A549 (cell line): ENCODE data around the gene C6orf52. TPM values are rescaled to one million over a fixed set of nuclear protein-coding genes. Genes with fewer than 3 reads are reported as not detected.
"Not testable (repeated sequence)": the region's sequence is repeated elsewhere in the genome, so short reads cannot be mapped to it uniquely, and the experiment has no call there.

Source experiments
- ATAC-seq, 2 experiments: fragments of 200-7000 bp in 1 of 2; fragments of >200 bp in 1 of 2; cut with Nextera tagmentation in 1 of 2; cut with Tn5 transposase in 1 of 2; 3 replicates each; pipeline versions ENCODE4 v1.8.0 to v1.9.1; 2018 to 2020; ENCODE audit warnings: mild to moderate bottlenecking in 1 of 2, moderate library complexity in 1 of 2
- CTCF ChIA-PET: fragments of 300-600 bp; sonication (Branson Sonifier 250); formaldehyde crosslinking; extraction: SDS; loops from one replicate; lab custom pipeline; 2021; ENCODE audit warnings: antibody characterized with exemption, inconsistent platforms; lab: Yijun Ruan, JAX
- POLR2A ChIA-PET: fragments of 350-600 bp; formaldehyde crosslinking; extraction: SDS; loops from one replicate; lab custom pipeline; 2021; ENCODE audit warnings: antibody characterized with exemption, inconsistent platforms; lab: Yijun Ruan, JAX
- DNase-seq, 2 experiments: peaks; one replicate each; pipeline versions ENCODE4 v3.0.0 to v3.0.0-alpha.2; 2011 to 2016; ENCODE audit warnings: low read depth in 1 of 2, low spot score in 1 of 2
- FAIRE-seq: peaks from 2 replicates; lab custom pipeline; 2011; peaks lifted over from hg19 to GRCh38; lab: Jason Lieb, UNC
- H3K27ac ChIP-seq, 2 experiments: fragments of >200 bp; sonication (Bioruptor Twin); formaldehyde crosslinking; 3 replicates each; pipeline ENCODE4 v1.5.1; 2016 to 2017
- H3K4me1 ChIP-seq: fragments of >200 bp; sonication (Bioruptor Twin); formaldehyde crosslinking; 3 replicates; pipeline ENCODE4 v1.6.1; 2016
- H3K4me2 ChIP-seq: fragments of >200 bp; sonication (Bioruptor Twin); formaldehyde crosslinking; 3 replicates; pipeline ENCODE4 v1.6.1; 2016
- H3K4me3 ChIP-seq: fragments of >200 bp; sonication (Bioruptor Twin); formaldehyde crosslinking; 3 replicates; pipeline ENCODE4 v1.5.1; 2016
- H3K9me3 ChIP-seq: fragments of >200 bp; sonication (Bioruptor Twin); formaldehyde crosslinking; 3 replicates; pipeline ENCODE4 v1.6.1; 2016
- BHLHE40 ChIP-seq: IDR thresholded peaks from 2 replicates; pipeline ENCODE4 v1.6.1; 2012; ENCODE audit warnings: low read depth, low read length, inconsistent platforms
- CHD4 ChIP-seq: fragments of 200-600 bp; sonication (generic); IDR thresholded peaks from 2 replicates; pipeline ENCODE4 v1.6.1; 2016; ENCODE audit warnings: antibody characterized with exemption, mild to moderate bottlenecking, borderline replicate concordance
- FOXS1 ChIP-seq: fragments of 250-450 bp; sonication (Bioruptor Pico); IDR thresholded peaks from 2 replicates; pipeline ENCODE4 v1.5.0; 2020; ENCODE audit warnings: mild to moderate bottlenecking, moderate library complexity
- MAZ ChIP-seq: fragments of 150-350 bp; IDR thresholded peaks from 2 replicates; pipeline ENCODE4 v1.6.1; 2014; ENCODE audit warnings: antibody characterized with exemption, low read depth, low read length, borderline replicate concordance
- NPAS2 ChIP-seq: fragments of 250-450 bp; sonication (Bioruptor Pico); IDR thresholded peaks from 2 replicates; pipeline ENCODE4 v1.8.0; 2022; ENCODE audit warnings: mild to moderate bottlenecking, moderate library complexity, borderline replicate concordance
- NR3C1 ChIP-seq: fragments of >200 bp; sonication (Bioruptor Twin); formaldehyde crosslinking; IDR thresholded peaks from 3 replicates; pipeline ENCODE4 v1.6.1; 2017
- RCOR1 ChIP-seq: fragments of 150-350 bp; IDR thresholded peaks from 2 replicates; pipeline ENCODE4 v1.6.1; 2014; ENCODE audit warnings: antibody characterized with exemption, low read length, low read depth
- RNF2 ChIP-seq: fragments of 200-600 bp; sonication (generic); IDR thresholded peaks from 2 replicates; pipeline ENCODE4 v1.6.1; 2016; ENCODE audit warnings: low read depth, mild to moderate bottlenecking, antibody characterized with exemption, moderate library complexity, borderline replicate concordance
- WGBS: methylation state at CpG from one replicate; pipeline ENCODE4 v1.1.6; 2017; ENCODE audit errors: missing lambda C conversion rate; 5-methylcytosine and 5-hydroxymethylcytosine counted together
- polyA plus RNA-seq, 4 experiments: library from polyadenylated mRNA; depleted of rRNA in 3 of 4; stranded (reverse); fragments of >200 nt; fragmentation: RNase III in 1 of 4; extraction: RNeasy Plus Mini Kit Qiagen cat#74134 plus additional on column Dnase treatment in 1 of 4; gene quantifications; 2 replicates in 3 of 4; 3 replicates in 1 of 4; pipeline ENCODE4 v1.2.3, GENCODE V29; 2011 to 2017
- TF ChIP-seq, protein P1 (sequence below): IDR thresholded peaks from 2 replicates; pipeline ENCODE4 v1.6.1; 2012; ENCODE audit warnings: low read depth, borderline replicate concordance
- TF ChIP-seq, protein P2 (sequence below): fragments of 450-650 bp; IDR thresholded peaks from 2 replicates; pipeline ENCODE4 v1.6.1; 2014; ENCODE audit warnings: antibody characterized with exemption
- TF ChIP-seq, protein P3 (sequence below): fragments of 150-350 bp; IDR thresholded peaks from 2 replicates; pipeline ENCODE4 v1.6.1; 2014; ENCODE audit warnings: low read depth, mild to moderate bottlenecking, low read length

Gene C6orf52
- polyA plus RNA-seq, 2 of the 4 experiments (the other 2 are of a cell fraction) = 1.3 to 2.2 TPM

DNA sequence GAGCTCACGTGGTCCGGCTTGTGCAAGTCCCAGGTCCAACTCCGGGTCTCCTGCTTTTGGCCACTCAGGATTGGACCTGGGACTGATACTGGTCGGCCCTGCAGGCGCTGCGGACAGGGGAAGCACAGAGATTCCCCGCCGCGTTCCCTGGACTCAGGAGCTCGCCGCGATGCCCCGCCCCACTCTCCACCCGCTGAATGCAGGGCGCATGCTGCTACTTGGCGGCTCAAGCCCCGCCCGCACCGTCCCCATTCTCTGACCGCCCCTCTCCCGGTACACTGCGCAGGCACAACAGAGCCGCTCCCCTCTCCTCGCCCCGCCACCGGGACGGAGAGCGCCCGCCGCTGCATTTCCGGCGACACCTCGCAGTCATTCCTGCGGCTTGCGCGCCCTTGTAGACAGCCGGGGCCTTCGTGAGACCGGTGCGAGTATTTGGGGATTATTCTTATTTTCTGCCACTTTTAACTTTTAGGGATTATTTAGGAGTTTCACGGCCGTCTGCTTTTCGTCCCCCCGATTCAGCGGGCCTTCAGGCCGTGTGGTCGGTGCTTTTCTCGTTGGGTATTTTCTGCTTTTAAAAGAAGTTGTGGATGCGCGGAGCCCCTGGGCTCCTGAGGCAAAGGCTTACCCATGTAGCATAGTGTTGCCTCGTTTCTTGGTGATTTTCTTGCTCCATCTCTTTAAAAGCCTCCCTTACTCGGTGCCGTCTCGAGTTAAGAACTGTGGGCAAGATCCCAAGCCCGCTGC lies 28.6 kb upstream of the C6orf52 start, which contains the start of gene TMEM14C (continued):
- no peak for TF ChIP-seq FOXS1 (CRISPR knock-in tag)
- TF ChIP-seq MAZ = no peak

DNA sequence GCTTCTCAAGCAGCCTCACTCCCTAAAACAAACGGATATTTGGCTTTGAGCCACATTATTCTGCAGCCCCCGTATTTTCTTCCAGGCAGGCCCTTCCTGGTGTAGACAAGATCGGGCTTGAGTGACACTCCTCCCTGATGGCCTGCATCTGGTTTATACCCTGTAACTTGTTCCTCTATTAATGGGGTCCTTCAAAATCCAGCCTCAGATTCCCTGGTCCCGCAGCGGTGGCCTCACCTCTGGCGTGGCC lies 28.1 kb upstream of the C6orf52 start:
- H3K27ac ChIP-seq = peak overlapping the region; percentile 95
- CTCF ChIA-PET = interaction anchor here (0.6 to 1.7 kb wide), 4 partner anchors 11 to 78 kb away, joined by 3 to 4 read pairs (median 4); partner anchors contain the start of genes C6orf52 and PAK1IP1
- DNase-seq = no peak
- POLR2A ChIA-PET = interaction anchor here (0.8 to 2.2 kb wide), 13 partner anchors 11 to 244 kb away, joined by 3 to 31 read pairs (median 4); partner anchors contain the start of genes C6orf52, GCNT2, PAK1IP1 and TMEM14B
- FAIRE-seq = no peak
- TF ChIP-seq, protein P1, sequence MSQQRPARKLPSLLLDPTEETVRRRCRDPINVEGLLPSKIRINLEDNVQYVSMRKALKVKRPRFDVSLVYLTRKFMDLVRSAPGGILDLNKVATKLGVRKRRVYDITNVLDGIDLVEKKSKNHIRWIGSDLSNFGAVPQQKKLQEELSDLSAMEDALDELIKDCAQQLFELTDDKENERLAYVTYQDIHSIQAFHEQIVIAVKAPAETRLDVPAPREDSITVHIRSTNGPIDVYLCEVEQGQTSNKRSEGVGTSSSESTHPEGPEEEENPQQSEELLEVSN = no peak
- TF ChIP-seq, protein P2, sequence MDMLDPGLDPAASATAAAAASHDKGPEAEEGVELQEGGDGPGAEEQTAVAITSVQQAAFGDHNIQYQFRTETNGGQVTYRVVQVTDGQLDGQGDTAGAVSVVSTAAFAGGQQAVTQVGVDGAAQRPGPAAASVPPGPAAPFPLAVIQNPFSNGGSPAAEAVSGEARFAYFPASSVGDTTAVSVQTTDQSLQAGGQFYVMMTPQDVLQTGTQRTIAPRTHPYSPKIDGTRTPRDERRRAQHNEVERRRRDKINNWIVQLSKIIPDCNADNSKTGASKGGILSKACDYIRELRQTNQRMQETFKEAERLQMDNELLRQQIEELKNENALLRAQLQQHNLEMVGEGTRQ = peak; percentile 77
- no peak for TF ChIP-seq BHLHE40
- no peak for ATAC-seq
- peaks cover 6% of the 10 kb centered on the region; the same call in 1 of the 3 replicates for H3K9me3 ChIP-seq
- H3K4me2 ChIP-seq = peak overlapping the region; percentile 93
- peak overlapping the region; percentile 68 for H3K4me3 ChIP-seq
- WGBS = 4% methylated on average over 3 of the region's 6 CpGs
- peaks cover 17% of the 10 kb centered on the region for H3K4me1 ChIP-seq

DNA sequence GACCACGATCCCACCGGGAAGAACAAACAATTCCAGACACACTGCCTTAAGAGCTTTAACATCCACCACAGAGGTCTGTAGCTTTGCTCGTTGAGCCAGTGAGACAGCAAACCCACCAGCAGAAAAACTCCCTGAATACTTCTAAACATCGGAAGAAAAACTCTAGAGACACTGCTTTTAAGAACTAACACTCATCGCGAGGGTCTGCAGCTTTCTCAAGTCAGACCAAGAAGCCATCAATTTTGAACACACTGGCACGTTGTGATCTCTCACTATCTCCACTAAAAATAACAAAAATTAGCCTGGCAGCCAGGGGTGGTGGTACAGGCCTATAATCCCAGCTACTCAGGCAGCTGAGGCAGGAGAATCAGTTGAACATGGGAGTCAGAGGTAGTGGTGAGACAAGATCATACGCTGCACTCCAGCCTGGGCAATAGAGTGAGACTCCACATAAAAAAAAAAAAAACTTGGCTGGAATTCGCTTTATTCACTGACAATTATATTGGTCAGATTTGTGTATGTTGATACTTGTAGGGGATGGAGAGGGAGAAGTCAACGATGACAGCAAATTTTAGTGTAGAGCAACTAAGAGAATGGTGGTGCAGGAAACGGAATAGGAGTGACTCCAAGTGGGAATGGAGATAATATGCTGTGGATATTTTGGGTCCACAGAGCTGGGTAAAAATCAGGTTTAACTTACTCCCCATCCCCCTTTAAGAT lies 27.6 kb upstream of the C6orf52 start:
- Histone ChIP-seq H3K9me3 (peaks cover 6% of the 10 kb centered on the region; the same call in 1 of the 3 replicates), H3K4me2 (peak overlapping the region; percentile 93)
- peak in 1 of 2 experiments; percentile 6; a peak in 2 of 6 replicates for ATAC-seq
- no peak for FAIRE-seq
- TF ChIP-seq CHD4 = no peak
- TF ChIP-seq RCOR1 = no peak
- no peak for TF ChIP-seq BHLHE40
- TF ChIP-seq, protein P3, sequence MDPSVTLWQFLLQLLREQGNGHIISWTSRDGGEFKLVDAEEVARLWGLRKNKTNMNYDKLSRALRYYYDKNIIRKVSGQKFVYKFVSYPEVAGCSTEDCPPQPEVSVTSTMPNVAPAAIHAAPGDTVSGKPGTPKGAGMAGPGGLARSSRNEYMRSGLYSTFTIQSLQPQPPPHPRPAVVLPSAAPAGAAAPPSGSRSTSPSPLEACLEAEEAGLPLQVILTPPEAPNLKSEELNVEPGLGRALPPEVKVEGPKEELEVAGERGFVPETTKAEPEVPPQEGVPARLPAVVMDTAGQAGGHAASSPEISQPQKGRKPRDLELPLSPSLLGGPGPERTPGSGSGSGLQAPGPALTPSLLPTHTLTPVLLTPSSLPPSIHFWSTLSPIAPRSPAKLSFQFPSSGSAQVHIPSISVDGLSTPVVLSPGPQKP = no peak
- no peak for TF ChIP-seq RNF2
- TF ChIP-seq, protein P1 = no peak
- no peak for TF ChIP-seq NR3C1
- no peak for TF ChIP-seq NPAS2 (CRISPR knock-in tag)
- TF ChIP-seq, all 56 proteins: peak for 0
- no peak for DNase-seq
- ChIA-PET CTCF (interaction anchor here (0.6 to 2.2 kb wide), 7 partner anchors 9 to 79 kb away, joined by 3 to 5 read pairs (median 4); partner anchors contain the start of genes C6orf52 and PAK1IP1), POLR2A (interaction anchor here (0.8 to 2.2 kb wide), 13 partner anchors 10 to 243 kb away, joined by 3 to 31 read pairs (median 4); partner anchors contain the start of genes C6orf52, GCNT2, PAK1IP1 and TMEM14B)
- Histone ChIP-seq H3K27ac (peak overlapping the region; percentile 95), H3K4me1 (peaks cover 17% of the 10 kb centered on the region), H3K4me3 (peak overlapping the region; percentile 68)
- WGBS = 69% methylated on average over 11 of the region's 11 CpGs

GRCh38 chr6:10720960-10721849 lies 26.8 kb upstream of the C6orf52 start:
- DNase-seq, FAIRE-seq, ATAC-seq, H3K9me3 ChIP-seq, H3K4me3 ChIP-seq: not testable (repeated sequence)
- ChIA-PET CTCF (interaction anchor here (0.7 to 2.2 kb wide), 5 partner anchors 10 to 45 kb away, joined by 3 to 5 read pairs (median 4); no protein-coding TSS in a partner anchor), POLR2A (interaction anchor here (0.5 to 2.2 kb wide), 2 partner anchors 26 kb away, joined by 3 to 31 read pairs; partner anchors contain the start of genes C6orf52 and PAK1IP1)
- H3K4me2 ChIP-seq = peak overlapping the region; percentile 93; the same call in 2 of the 3 replicates
- H3K27ac ChIP-seq = peak overlapping the region; percentile 95; a peak in 5 of 6 replicates
- H3K4me1 ChIP-seq = peaks cover 17% of the 10 kb centered on the region
- 94% methylated on average over 15 of the region's 17 CpGs for WGBS
